ENCODE data around the gene SLC12A9.

The SLC12A9 gene

GRCh38 chr7:100886142-100886935 lies 33.8 kb downstream of the SLC12A9 start:
- DNase-seq = no peak

GRCh38 chr7:100886936-100887515 lies 34.5 kb downstream of the SLC12A9 start:
- peak in 1 of 5 experiments; percentile 53 for DNase-seq

- DNase-seq = peak in 3 of 5 experiments; percentile 56 to 89 (median 71)
These were observed 35.2 kb downstream of the SLC12A9 start for GRCh38 chr7:100887516-100888290.

- DNase-seq = no peak
These were observed 35.9 kb downstream of the SLC12A9 start for GRCh38 chr7:100888291-100888987.

- no peak for DNase-seq
These were observed 36.7 kb downstream of the SLC12A9 start, which contains the start of gene UFSP1 for GRCh38 chr7:100888988-100889750. TSS of gene UFSP1 (minus strand) at chr7:100889715. CDS start at chr7:100889271, 444 bp downstream.

GRCh38 chr7:100890653-100891567 lies 38.4 kb downstream of the SLC12A9 start:
- no peak for DNase-seq

GRCh38 chr7:100891568-100892247 lies 39.2 kb downstream of the SLC12A9 start:
- no peak for DNase-seq

- no peak for DNase-seq
These were observed 40.1 kb downstream of the SLC12A9 start for GRCh38 chr7:100892364-100893317.

- DNase-seq = no peak
These were observed 40.9 kb downstream of the SLC12A9 start for GRCh38 chr7:100893318-100893895.

- DNase-seq = no peak
These were observed 41.6 kb downstream of the SLC12A9 start for GRCh38 chr7:100893910-100894721.

- DNase-seq = peak in 3 of 5 experiments; percentile 29 to 38 (median 36)
These were observed 42.6 kb downstream of the SLC12A9 start for GRCh38 chr7:100894860-100895700.

GRCh38 chr7:100895701-100895955 lies 43.1 kb downstream of the SLC12A9 start, which contains the start of gene ACHE:
TSS of gene ACHE (minus strand) at chr7:100895888. CDS start at chr7:100894232, 1,656 bp downstream.
- DNase-seq = no peak

- DNase-seq = peak in 1 of 5 experiments; percentile 63
These were observed 43.6 kb downstream of the SLC12A9 start for GRCh38 chr7:100895956-100896731.

- DNase-seq = peak in 3 of 5 experiments; percentile 38 to 63 (median 40)
These were observed 44.5 kb downstream of the SLC12A9 start for GRCh38 chr7:100896732-100897608.

Data from T-helper 2 cell (primary cell).